HepG2 (cell line): Measurements from ENCODE around the gene KAZN. TPM values are rescaled to one million over a fixed set of nuclear protein-coding genes. Genes with fewer than 3 reads are reported as not detected.

Source experiments
- CEBPB ChIP-seq: IDR thresholded peaks from 2 replicates; pipeline ENCODE4 v1.6.1; 2011; ENCODE audit warnings: low read depth, low read length, improper control_type of control experiment, borderline replicate concordance
- ELF4 ChIP-seq: sonication (generic); formaldehyde crosslinking; IDR thresholded peaks from 2 replicates; pipeline ENCODE4 v1.5.0; 2020; ENCODE audit warnings: missing genetic modification reagents, mild to moderate bottlenecking, moderate library complexity, borderline replicate concordance
- ESRRA ChIP-seq: sonication (generic); formaldehyde crosslinking; IDR thresholded peaks from 2 replicates; pipeline ENCODE4 v1.5.1; 2020; ENCODE audit warnings: mild to moderate bottlenecking, low read depth, missing genetic modification reagents
- FOSL1 ChIP-seq: sonication (generic); formaldehyde crosslinking; IDR thresholded peaks from 2 replicates; pipeline ENCODE4 v1.9.0; 2021; ENCODE audit warnings: missing genetic modification reagents, borderline replicate concordance
- KDM2A ChIP-seq: sonication (generic); formaldehyde crosslinking; IDR thresholded peaks from 2 replicates; pipeline ENCODE4 v1.4.0; 2020; ENCODE audit warnings: low read depth, missing genetic modification reagents, borderline replicate concordance
- MED1 ChIP-seq: sonication (generic); formaldehyde crosslinking; IDR thresholded peaks from 2 replicates; pipeline ENCODE4 v1.4.0; 2020; ENCODE audit warnings: missing genetic modification reagents
- MXI1 ChIP-seq: IDR thresholded peaks from 3 replicates; pipeline ENCODE4 v1.6.1; 2012; ENCODE audit warnings: low read depth, low read length, inconsistent platforms, borderline replicate concordance
- MYNN ChIP-seq: sonication (generic); formaldehyde crosslinking; IDR thresholded peaks from 2 replicates; pipeline ENCODE4 v1.4.0; 2020; ENCODE audit warnings: mild to moderate bottlenecking, low read depth, missing genetic modification reagents
- NFE2L2 ChIP-seq: fragments of 150-350 bp; IDR thresholded peaks from 2 replicates; pipeline ENCODE4 v1.6.1; 2014; ENCODE audit warnings: low read length
- PITX1 ChIP-seq: sonication (generic); formaldehyde crosslinking; IDR thresholded peaks from 2 replicates; pipeline ENCODE4 v1.5.1; 2020; ENCODE audit warnings: mild to moderate bottlenecking, missing genetic modification reagents
- SCMH1 ChIP-seq: sonication (generic); formaldehyde crosslinking; IDR thresholded peaks from 2 replicates; pipeline ENCODE4 v1.9.0; 2021; ENCODE audit warnings: missing genetic modification reagents, mild to moderate bottlenecking, borderline replicate concordance
- SP5 ChIP-seq: IDR thresholded peaks from 2 replicates; pipeline ENCODE4 v1.6.1; 2016; ENCODE audit warnings: low read depth, borderline replicate concordance
- TAF15 ChIP-seq: fragments of 200-400 bp; formaldehyde crosslinking; IDR thresholded peaks from one replicate; pipeline ENCODE4 v1.6.1; 2018; ENCODE audit warnings: mild to moderate bottlenecking, low read depth, low read length; ENCODE audit not compliant: poor library complexity, severe bottlenecking
- TBL1XR1 ChIP-seq: fragments of 150-350 bp; IDR thresholded peaks from 2 replicates; pipeline ENCODE4 v1.6.1; 2014; ENCODE audit warnings: borderline replicate concordance, low read length; ENCODE audit not compliant: partially characterized antibody
- ZFP1 ChIP-seq: IDR thresholded peaks from 2 replicates; pipeline ENCODE4 v1.6.1; 2016
- ZKSCAN8 ChIP-seq: IDR thresholded peaks from 2 replicates; pipeline ENCODE4 v1.6.1; 2016; ENCODE audit warnings: borderline replicate concordance, missing genetic modification reagents, missing compliant biosample characterization
- ZNF136 ChIP-seq: sonication (generic); formaldehyde crosslinking; IDR thresholded peaks from 2 replicates; pipeline ENCODE4 v1.8.1; 2022; ENCODE audit warnings: low read depth, mild to moderate bottlenecking, moderate library complexity, missing genetic modification reagents
- ZNF468 ChIP-seq: sonication (generic); formaldehyde crosslinking; IDR thresholded peaks from 2 replicates; pipeline ENCODE4 v1.8.0; 2022; ENCODE audit warnings: mild to moderate bottlenecking, moderate library complexity, missing genetic modification reagents
- ZNF614 ChIP-seq: IDR thresholded peaks from 2 replicates; pipeline ENCODE4 v1.6.1; 2018; ENCODE audit warnings: missing biosample characterization, missing genetic modification reagents, inconsistent platforms, borderline replicate concordance
- ZNF709 ChIP-seq: sonication (generic); formaldehyde crosslinking; IDR thresholded peaks from 2 replicates; pipeline ENCODE4 v1.5.0; 2020; ENCODE audit warnings: mild to moderate bottlenecking, missing genetic modification reagents
- polyA plus RNA-seq, 8 experiments: library from polyadenylated mRNA; depleted of rRNA in 3 of 8; stranded (reverse) in 7 of 8; unstranded in 1 of 8; fragments of >200 nt; fragmentation: Illumina TruSeq in 4 of 8; extraction: Trizol in 4 of 8; gene quantifications; 2 replicates each; pipeline versions ENCODE4 v1.2.1 to v1.2.3, GENCODE V29; 2011 to 2016; ENCODE audit warnings: low read depth in 4 of 8, missing spikeins in 1 of 8, mixed read lengths in 1 of 8; ENCODE audit not compliant: insufficient read depth in 1 of 8
- total RNA-seq, 5 experiments: library from RNA; depleted of rRNA; stranded (reverse); fragments of >200 nt; fragmentation: Illumina TruSeq; extraction: Trizol; gene quantifications; 2 replicates each; pipeline ENCODE4 v1.2.3, GENCODE V29; 2016; ENCODE audit warnings: low read depth in 1 of 5
- TF ChIP-seq, protein P1 (sequence below): IDR thresholded peaks from 2 replicates; pipeline ENCODE4 v1.6.1; 2016; ENCODE audit warnings: missing genetic modification reagents, missing compliant biosample characterization
- TF ChIP-seq, protein P2 (sequence below): sonication (generic); formaldehyde crosslinking; IDR thresholded peaks from 2 replicates; pipeline ENCODE4 v1.5.1; 2020; ENCODE audit warnings: mild to moderate bottlenecking, missing genetic modification reagents, borderline replicate concordance
- TF ChIP-seq, protein P3 (sequence below): sonication (generic); formaldehyde crosslinking; IDR thresholded peaks from 2 replicates; pipeline ENCODE4 v1.4.0; 2020; ENCODE audit warnings: missing genetic modification reagents, borderline replicate concordance
- TF ChIP-seq, protein P4 (sequence below): sonication (generic); formaldehyde crosslinking; IDR thresholded peaks from 2 replicates; pipeline ENCODE4 v1.5.0; 2020; ENCODE audit warnings: missing genetic modification reagents
- TF ChIP-seq, protein P5 (sequence below): sonication (generic); formaldehyde crosslinking; IDR thresholded peaks from 2 replicates; pipeline ENCODE4 v1.5.0; 2020; ENCODE audit warnings: mild to moderate bottlenecking, low read depth, missing genetic modification reagents, borderline replicate concordance

The KAZN gene
- total and polyA plus RNA-seq, 2 of the 13 experiments (the other 11 are each of a cell fraction or from before 2014, with no cell fraction given) = 10.4 to 13.5 TPM

DNA sequence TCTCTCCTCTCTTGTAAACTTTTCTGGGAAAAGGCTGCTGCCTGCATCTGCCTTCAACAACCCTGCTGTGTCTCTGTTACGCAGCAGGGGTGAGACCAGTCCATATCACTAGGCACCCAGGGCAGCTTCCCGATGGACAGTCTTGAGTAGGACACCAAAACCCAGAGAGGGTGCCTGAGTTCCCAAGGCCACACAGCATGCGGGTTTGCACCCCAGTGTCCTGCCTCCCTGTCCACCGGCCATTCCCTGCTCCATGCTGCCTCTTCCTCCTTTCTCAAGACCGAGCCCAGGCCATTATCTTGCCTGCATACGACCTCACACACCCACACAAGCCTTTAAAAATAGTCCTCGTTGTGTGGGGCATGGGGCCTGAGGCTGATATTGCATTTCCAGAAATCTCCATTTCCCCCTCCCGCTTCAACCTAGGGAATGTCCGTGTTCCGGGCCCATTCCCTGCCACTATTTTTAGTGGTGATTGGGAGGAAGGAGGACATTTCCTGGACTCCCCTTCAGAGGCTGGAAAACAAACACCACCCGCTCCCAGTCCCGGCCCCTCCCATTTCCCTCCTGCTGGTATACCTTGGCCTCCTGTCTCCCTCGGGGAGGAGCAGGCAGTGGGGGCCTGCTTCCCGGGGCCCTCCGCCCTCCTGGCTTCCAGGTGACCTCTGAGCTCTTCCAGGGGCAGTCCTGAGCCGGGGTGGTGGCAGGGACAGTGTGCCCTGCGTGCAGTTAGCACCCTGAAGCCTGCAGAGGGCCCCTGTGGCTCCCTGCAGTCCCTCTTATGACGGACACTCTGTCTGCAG lies 422.7 kb downstream of the KAZN start (continued):
- TF ChIP-seq, protein P1, sequence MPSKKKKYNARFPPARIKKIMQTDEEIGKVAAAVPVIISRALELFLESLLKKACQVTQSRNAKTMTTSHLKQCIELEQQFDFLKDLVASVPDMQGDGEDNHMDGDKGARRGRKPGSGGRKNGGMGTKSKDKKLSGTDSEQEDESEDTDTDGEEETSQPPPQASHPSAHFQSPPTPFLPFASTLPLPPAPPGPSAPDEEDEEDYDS (CRISPR knock-in tag) = peak; percentile 59; the same call in 1 of the 2 replicates
- TF ChIP-seq FOSL1 (CRISPR knock-in tag) = no peak
- TF ChIP-seq ZNF614 (CRISPR knock-in tag) = peak; percentile 56; the same call in 1 of the 2 replicates
- TF ChIP-seq SP5 = peak; percentile 96
- no peak for TF ChIP-seq ZFP1 (CRISPR knock-in tag)
- peak; percentile 65; the same call in 1 of the 2 replicates for TF ChIP-seq PITX1 (CRISPR knock-in tag)
- TF ChIP-seq KDM2A (CRISPR knock-in tag) = peak; percentile 47; the same call in 1 of the 2 replicates
- no peak; the same call in none of the 2 replicates for TF ChIP-seq MED1 (CRISPR knock-in tag)
- no peak for TF ChIP-seq MXI1
- no peak for TF ChIP-seq ELF4 (CRISPR knock-in tag)
- TF ChIP-seq, protein P2, sequence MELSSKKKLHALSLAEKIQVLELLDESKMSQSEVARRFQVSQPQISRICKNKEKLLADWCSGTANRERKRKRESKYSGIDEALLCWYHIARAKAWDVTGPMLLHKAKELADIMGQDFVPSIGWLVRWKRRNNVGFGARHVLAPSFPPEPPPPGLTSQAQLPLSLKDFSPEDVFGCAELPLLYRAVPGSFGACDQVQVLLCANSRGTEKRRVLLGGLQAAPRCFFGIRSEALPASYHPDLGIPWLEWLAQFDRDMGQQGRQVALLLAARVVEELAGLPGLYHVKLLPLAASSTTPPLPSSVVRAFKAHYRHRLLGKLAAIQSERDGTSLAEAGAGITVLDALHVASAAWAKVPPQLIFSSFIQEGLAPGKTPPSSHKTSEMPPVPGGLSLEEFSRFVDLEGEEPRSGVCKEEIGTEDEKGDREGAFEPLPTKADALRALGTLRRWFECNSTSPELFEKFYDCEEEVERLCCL (CRISPR knock-in tag) = no peak
- peak; percentile 73; the same call in 1 of the 2 replicates for TF ChIP-seq ZKSCAN8 (CRISPR knock-in tag)
- TF ChIP-seq, protein P3, sequence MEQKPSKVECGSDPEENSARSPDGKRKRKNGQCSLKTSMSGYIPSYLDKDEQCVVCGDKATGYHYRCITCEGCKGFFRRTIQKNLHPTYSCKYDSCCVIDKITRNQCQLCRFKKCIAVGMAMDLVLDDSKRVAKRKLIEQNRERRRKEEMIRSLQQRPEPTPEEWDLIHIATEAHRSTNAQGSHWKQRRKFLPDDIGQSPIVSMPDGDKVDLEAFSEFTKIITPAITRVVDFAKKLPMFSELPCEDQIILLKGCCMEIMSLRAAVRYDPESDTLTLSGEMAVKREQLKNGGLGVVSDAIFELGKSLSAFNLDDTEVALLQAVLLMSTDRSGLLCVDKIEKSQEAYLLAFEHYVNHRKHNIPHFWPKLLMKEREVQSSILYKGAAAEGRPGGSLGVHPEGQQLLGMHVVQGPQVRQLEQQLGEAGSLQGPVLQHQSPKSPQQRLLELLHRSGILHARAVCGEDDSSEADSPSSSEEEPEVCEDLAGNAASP = peak; percentile 77; the same call in 1 of the 2 replicates
- no peak; the same call in 1 of the 2 replicates for TF ChIP-seq ZNF136 (CRISPR knock-in tag)
- TF ChIP-seq ZNF709 = no peak
- no peak for TF ChIP-seq NFE2L2
- no peak for TF ChIP-seq TAF15
- no peak for TF ChIP-seq CEBPB
- TF ChIP-seq TBL1XR1 = no peak
- TF ChIP-seq, protein P4, sequence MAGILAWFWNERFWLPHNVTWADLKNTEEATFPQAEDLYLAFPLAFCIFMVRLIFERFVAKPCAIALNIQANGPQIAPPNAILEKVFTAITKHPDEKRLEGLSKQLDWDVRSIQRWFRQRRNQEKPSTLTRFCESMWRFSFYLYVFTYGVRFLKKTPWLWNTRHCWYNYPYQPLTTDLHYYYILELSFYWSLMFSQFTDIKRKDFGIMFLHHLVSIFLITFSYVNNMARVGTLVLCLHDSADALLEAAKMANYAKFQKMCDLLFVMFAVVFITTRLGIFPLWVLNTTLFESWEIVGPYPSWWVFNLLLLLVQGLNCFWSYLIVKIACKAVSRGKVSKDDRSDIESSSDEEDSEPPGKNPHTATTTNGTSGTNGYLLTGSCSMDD (CRISPR knock-in tag) = no peak
- TF ChIP-seq SCMH1 = no peak
- peak; percentile 87 for TF ChIP-seq ESRRA
- TF ChIP-seq, protein P5, sequence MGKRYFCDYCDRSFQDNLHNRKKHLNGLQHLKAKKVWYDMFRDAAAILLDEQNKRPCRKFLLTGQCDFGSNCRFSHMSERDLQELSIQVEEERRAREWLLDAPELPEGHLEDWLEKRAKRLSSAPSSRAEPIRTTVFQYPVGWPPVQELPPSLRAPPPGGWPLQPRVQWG (CRISPR knock-in tag) = no peak
- TF ChIP-seq ZNF468 (CRISPR knock-in tag) = no peak
- TF ChIP-seq MYNN = no peak
